Activated CD4-positive, alpha-beta memory T cell treated with anti-CD3 and anti-CD28 coated beads for 36 hours (primary cell): ENCODE data around the gene ENDOU. TPM values are rescaled to one million over a fixed set of nuclear protein-coding genes. Genes with fewer than 3 reads are reported as not detected.
A peak's percentile ranks its signal among the peaks of the same experiment; 100 is the strongest.

ENCODE experiments used
- CTCF ChIA-PET: fragments of 350-600 bp; sonication (Branson Sonifier 250); formaldehyde crosslinking; loops from one replicate; lab custom pipeline; 2021; ENCODE audit warnings: antibody characterized with exemption, inconsistent platforms; lab: Charles Lee
- POLR2A ChIA-PET: fragments of 350-600 bp; sonication (Branson Sonifier 250); formaldehyde crosslinking; loops from one replicate; lab custom pipeline; 2021; ENCODE audit warnings: antibody characterized with exemption; lab: Charles Lee
- DNase-seq: peaks from one replicate; pipeline ENCODE4 v3.0.0-alpha.2; 2020
- H3K27ac Mint-ChIP-seq: one replicate; pipeline ENCODE4 v1.8.0; 2021; ENCODE audit warnings: mixed read lengths
- H3K27me3 Mint-ChIP-seq: one replicate; pipeline ENCODE4 v1.8.0; 2021; ENCODE audit warnings: mixed read lengths
- H3K36me3 Mint-ChIP-seq: one replicate; pipeline ENCODE4 v1.8.0; 2021; ENCODE audit warnings: mixed read lengths
- H3K4me1 Mint-ChIP-seq: one replicate; pipeline ENCODE4 v1.8.0; 2021; ENCODE audit warnings: low read depth, mixed read lengths
- H3K4me3 Mint-ChIP-seq: one replicate; pipeline ENCODE4 v1.8.0; 2021; ENCODE audit warnings: mild to moderate bottlenecking, mixed read lengths
- H3K9me3 Mint-ChIP-seq: one replicate; pipeline ENCODE4 v1.8.0; 2021; ENCODE audit warnings: mixed read lengths
- intact Hi-C: fragments of 100-400 bp; cut with micrococcal nuclease; formaldehyde crosslinking; loops from one replicate; pipeline ENCODE4 v1.15.1; 2023
- total RNA-seq, 2 experiments: library from RNA; stranded (reverse); gene quantifications; one replicate each; pipeline ENCODE4 v1.2.3, GENCODE V29; 2021

ENDOU gene
- total RNA-seq, 2 experiments from 2014 or later: not detected

- CTCF ChIA-PET: interaction anchor here (0.6 to 14.4 kb wide), 21 partner anchors 12 to 724 kb away, joined by 3 to 361 read pairs (median 5); partner anchors contain the start of genes SLC48A1 and TMEM106C
- no peaks in the 10 kb centered on the region for H3K9me3 Mint-ChIP-seq
- DNase-seq: peak; percentile 73
- intact Hi-C loops: loop anchor here (2.0 to 5.0 kb wide), 2 partner anchors 49 to 81 kb away; partner anchors contain the start of gene RPAP3
- no peaks in the 10 kb centered on the region for H3K36me3 Mint-ChIP-seq
- no peaks in the 10 kb centered on the region for H3K27me3 Mint-ChIP-seq
- H3K4me1 Mint-ChIP-seq: peaks cover 48% of the 10 kb centered on the region
- peak overlapping the region; percentile 30 for H3K4me3 Mint-ChIP-seq
- peak overlapping the region; percentile 49 for H3K27ac Mint-ChIP-seq
- POLR2A ChIA-PET: interaction anchor here (0.8 to 2.5 kb wide), 8 partner anchors 10 to 77 kb away, joined by 3 to 16 read pairs (median 4); partner anchors contain the start of gene RPAP3
These were observed 30.6 kb upstream of the ENDOU start for GRCh38 chr12:47755655-47756562.

- peak; percentile 34 for DNase-seq
- Mint-ChIP-seq H3K36me3 (no peaks in the 10 kb centered on the region), H3K4me1 (peaks cover 45% of the 10 kb centered on the region), H3K27ac (peak overlapping the region; percentile 53), H3K4me3 (no peak overlapping the region), H3K9me3 (no peaks in the 10 kb centered on the region), H3K27me3 (no peaks in the 10 kb centered on the region)
- ChIA-PET POLR2A (interaction anchor here (0.8 to 2.5 kb wide), 6 partner anchors 11 to 78 kb away, joined by 3 to 16 read pairs (median 7); no protein-coding TSS in a partner anchor), CTCF (interaction anchor here (0.6 to 14.4 kb wide), 17 partner anchors 12 to 722 kb away, joined by 3 to 361 read pairs (median 5); partner anchors contain the start of genes SLC48A1 and TMEM106C)
- intact Hi-C loops: loop anchor here (2.0 to 5.0 kb wide), 2 partner anchors 48 to 82 kb away; partner anchors contain the start of gene RPAP3
These were observed 29.6 kb upstream of the ENDOU start for GRCh38 chr12:47754881-47755280.

- CTCF ChIA-PET: interaction anchor here (1.5 to 14.4 kb wide), 6 partner anchors 11 to 209 kb away, joined by 3 to 361 read pairs (median 14); partner anchors contain the start of genes SLC48A1 and TMEM106C
- peaks cover 43% of the 10 kb centered on the region for H3K4me1 Mint-ChIP-seq
- no peaks in the 10 kb centered on the region for H3K27me3 Mint-ChIP-seq
- H3K9me3 Mint-ChIP-seq: no peaks in the 10 kb centered on the region
- no peak for DNase-seq
- no peak overlapping the region for H3K4me3 Mint-ChIP-seq
- POLR2A ChIA-PET: interaction anchor here (2.5 kb wide), 1 partner anchor 13 kb away, joined by 9 read pairs; no protein-coding TSS in a partner anchor
- H3K27ac Mint-ChIP-seq: no peak overlapping the region
- no peaks in the 10 kb centered on the region for H3K36me3 Mint-ChIP-seq
- intact Hi-C loops: loop anchor here (2.0 kb wide), 1 partner anchor 47 kb away; the partner anchor contains the start of gene RPAP3
These were observed 28.8 kb upstream of the ENDOU start for GRCh38 chr12:47754126-47754525.

- Mint-ChIP-seq H3K4me1 (peaks cover 39% of the 10 kb centered on the region), H3K27ac (no peak overlapping the region), H3K36me3 (no peaks in the 10 kb centered on the region), H3K27me3 (no peaks in the 10 kb centered on the region), H3K9me3 (no peaks in the 10 kb centered on the region), H3K4me3 (no peak overlapping the region)
- DNase-seq: no peak
- ChIA-PET POLR2A (no interaction called here), CTCF (interaction anchor here (3.0 to 14.4 kb wide), 4 partner anchors 10 to 85 kb away, joined by 13 to 361 read pairs (median 70); partner anchors contain the start of gene SLC48A1)
- intact Hi-C loops: loop anchor here (2.0 kb wide), 1 partner anchor 47 kb away; the partner anchor contains the start of gene RPAP3
These were observed 28.0 kb upstream of the ENDOU start for GRCh38 chr12:47753021-47754001.

- peaks cover 35% of the 10 kb centered on the region for H3K4me1 Mint-ChIP-seq
- no peak for DNase-seq
- CTCF ChIA-PET: interaction anchor here (0.9 to 14.4 kb wide), 3 partner anchors 9 to 86 kb away, joined by 3 to 361 read pairs (median 6); no protein-coding TSS in a partner anchor
- intact Hi-C loops: no loop called here
- no peak overlapping the region for H3K27ac Mint-ChIP-seq
- POLR2A ChIA-PET: no interaction called here
- H3K4me3 Mint-ChIP-seq: no peak overlapping the region
- no peaks in the 10 kb centered on the region for H3K36me3 Mint-ChIP-seq
- H3K9me3 Mint-ChIP-seq: no peaks in the 10 kb centered on the region
- no peaks in the 10 kb centered on the region for H3K27me3 Mint-ChIP-seq
These were observed 27.3 kb upstream of the ENDOU start for GRCh38 chr12:47752552-47752951.

- no peak overlapping the region for H3K27ac Mint-ChIP-seq
- POLR2A ChIA-PET: no interaction called here
- DNase-seq: no peak
These were observed 26.8 kb upstream of the ENDOU start for GRCh38 chr12:47752121-47752520.

GRCh38 chr12:47751561-47751960 is 26.3 kb upstream of the ENDOU start:
- Mint-ChIP-seq H3K9me3 (no peaks in the 10 kb centered on the region), H3K36me3 (no peaks in the 10 kb centered on the region), H3K27ac (no peak overlapping the region), H3K4me1 (peaks cover 27% of the 10 kb centered on the region), H3K4me3 (no peak overlapping the region), H3K27me3 (no peaks in the 10 kb centered on the region)
- ChIA-PET CTCF (interaction anchor here (0.9 to 14.4 kb wide), 3 partner anchors 8 to 87 kb away, joined by 3 to 361 read pairs (median 6); no protein-coding TSS in a partner anchor), POLR2A (no interaction called here)
- DNase-seq: no peak
- intact Hi-C loops: no loop called here

More at GRCh38 chr12:47752121-47752520, 26.8 kb upstream of the ENDOU start:
- H3K4me3 Mint-ChIP-seq: no peak overlapping the region
- H3K36me3 Mint-ChIP-seq: no peaks in the 10 kb centered on the region
- H3K4me1 Mint-ChIP-seq: peaks cover 31% of the 10 kb centered on the region
- CTCF ChIA-PET: interaction anchor here (0.9 to 14.4 kb wide), 3 partner anchors 9 to 86 kb away, joined by 3 to 361 read pairs (median 6); no protein-coding TSS in a partner anchor
- intact Hi-C loops: no loop called here
- no peaks in the 10 kb centered on the region for H3K27me3 Mint-ChIP-seq
- no peaks in the 10 kb centered on the region for H3K9me3 Mint-ChIP-seq

- CTCF ChIA-PET: interaction anchor here (1.0 to 14.4 kb wide), 3 partner anchors 8 to 87 kb away, joined by 4 to 361 read pairs (median 6); no protein-coding TSS in a partner anchor
- Mint-ChIP-seq H3K36me3 (no peaks in the 10 kb centered on the region), H3K4me3 (no peak overlapping the region), H3K27ac (no peak overlapping the region), H3K9me3 (no peaks in the 10 kb centered on the region), H3K4me1 (peaks cover 21% of the 10 kb centered on the region), H3K27me3 (no peaks in the 10 kb centered on the region)
- DNase-seq: no peak
- POLR2A ChIA-PET: no interaction called here
- intact Hi-C loops: no loop called here
These were observed 25.7 kb upstream of the ENDOU start for GRCh38 chr12:47750916-47751470.

- intact Hi-C loops: no loop called here
- H3K4me3 Mint-ChIP-seq: no peak overlapping the region
- no peaks in the 10 kb centered on the region for H3K36me3 Mint-ChIP-seq
- POLR2A ChIA-PET: no interaction called here
- H3K4me1 Mint-ChIP-seq: peaks cover 15% of the 10 kb centered on the region
- CTCF ChIA-PET: interaction anchor here (1.0 to 14.4 kb wide), 2 partner anchors 7 to 17 kb away, joined by 4 to 361 read pairs; no protein-coding TSS in a partner anchor
- H3K27me3 Mint-ChIP-seq: no peaks in the 10 kb centered on the region
- H3K9me3 Mint-ChIP-seq: no peaks in the 10 kb centered on the region
- no peak overlapping the region for H3K27ac Mint-ChIP-seq
- DNase-seq: no peak
These were observed 25.0 kb upstream of the ENDOU start for GRCh38 chr12:47750229-47750798.

- no peak for DNase-seq
- POLR2A ChIA-PET: no interaction called here
- H3K27me3 Mint-ChIP-seq: no peaks in the 10 kb centered on the region
- no peaks in the 10 kb centered on the region for H3K9me3 Mint-ChIP-seq
- H3K4me1 Mint-ChIP-seq: peaks cover 4% of the 10 kb centered on the region
- no peak overlapping the region for H3K27ac Mint-ChIP-seq
- no peaks in the 10 kb centered on the region for H3K36me3 Mint-ChIP-seq
- intact Hi-C loops: no loop called here
- no peak overlapping the region for H3K4me3 Mint-ChIP-seq
- CTCF ChIA-PET: interaction anchor here (2.1 kb wide), 1 partner anchor 17 kb away, joined by 5 read pairs; no protein-coding TSS in a partner anchor
These were observed 23.6 kb upstream of the ENDOU start for GRCh38 chr12:47748899-47749298.
